GM13977 (cell line): ENCODE results near the gene MEIS3.

ENCODE experiments used
- DNase-seq: peaks from one replicate; pipeline ENCODE4 v3.0.0; 2012; ENCODE audit warnings: low spot score
- in situ Hi-C: fragments of 300-500 bp; cut with MboI; formaldehyde crosslinking; loops from one replicate; pipeline ENCODE4 v1.12.0; 2022; ENCODE audit warnings: low sequenced_read_pairs, low pct_unique_long_range_greater_than_20kb, mixed read lengths, inconsistent platforms; ENCODE audit not compliant: unreplicated experiment
- TF ChIP-seq, protein P1 (sequence below): IDR thresholded peaks from 2 replicates; pipeline ENCODE4 v1.5.1; 2012; ENCODE audit warnings: mild to moderate bottlenecking, control low read depth; ENCODE audit not compliant: insufficient read depth; ENCODE audit errors: extremely low read depth, missing control alignments

The MEIS3 gene

DNA sequence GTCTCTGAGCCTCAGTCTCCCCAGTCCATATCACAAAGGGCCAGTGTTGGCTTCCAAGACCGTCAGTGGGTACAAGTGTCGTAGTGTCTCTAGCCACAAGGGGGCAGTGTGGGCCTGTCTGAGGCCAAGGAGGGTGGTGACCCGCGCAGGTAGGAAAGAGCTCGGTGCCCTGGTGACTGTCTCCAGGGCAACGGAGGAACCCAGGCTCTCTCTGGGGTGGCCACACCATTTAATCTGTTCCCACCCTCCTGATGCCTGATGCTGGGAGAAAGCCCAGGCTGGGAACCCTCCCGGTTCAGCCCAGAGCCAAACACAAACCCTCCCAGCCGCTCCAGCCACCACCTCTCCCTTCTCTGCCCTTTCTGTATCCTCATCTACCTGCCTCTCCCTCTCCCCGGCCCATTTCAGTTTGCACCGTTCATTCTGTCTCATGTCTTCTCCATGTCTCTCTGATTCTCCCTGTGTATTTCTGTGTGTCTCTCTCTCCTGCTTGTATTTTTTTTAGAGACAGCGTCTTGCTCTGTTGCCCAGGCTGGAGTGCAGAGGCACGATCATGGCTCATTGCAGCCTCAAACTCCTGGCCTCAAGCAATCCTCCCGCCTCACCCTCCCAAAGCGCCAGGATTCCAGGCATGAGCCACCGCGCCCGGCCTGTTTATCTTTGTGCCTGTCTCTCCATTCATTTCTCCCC is 17.5 kb upstream of the MEIS3 start:
- in situ Hi-C loops = loop anchor here (5.0 kb wide), 1 partner anchor 260 kb away; no protein-coding TSS in a partner anchor
- peak; percentile 85 for DNase-seq

DNA sequence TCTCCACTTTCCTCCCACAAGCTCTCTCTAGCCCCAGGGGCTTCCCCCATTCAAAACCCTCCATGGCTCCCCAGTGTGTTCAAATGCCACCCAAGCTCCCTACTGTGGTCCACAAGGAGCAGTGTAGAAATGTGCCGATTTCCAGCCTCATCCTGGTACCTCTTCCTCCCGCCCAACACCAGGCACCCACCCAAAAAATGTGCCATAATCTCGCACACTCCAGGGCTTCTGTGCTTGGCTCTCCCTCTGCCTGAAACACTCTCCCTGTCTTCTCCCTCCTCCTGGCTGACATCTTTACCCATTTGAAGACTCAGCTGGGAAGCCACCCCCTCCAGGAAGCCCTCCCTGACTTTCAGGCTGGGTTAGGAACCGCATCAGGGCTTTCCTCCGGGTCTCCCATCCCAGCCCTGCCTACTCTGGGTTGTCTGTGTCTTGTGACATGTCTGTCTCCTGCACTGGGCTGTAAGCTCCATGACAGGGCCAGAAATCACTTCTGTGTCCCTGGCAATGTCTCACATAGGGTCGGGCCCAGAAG is 16.6 kb upstream of the MEIS3 start:
- in situ Hi-C loops = loop anchor here (5.0 kb wide), 1 partner anchor 261 kb away; no protein-coding TSS in a partner anchor
- no peak for DNase-seq
- TF ChIP-seq, protein P1, sequence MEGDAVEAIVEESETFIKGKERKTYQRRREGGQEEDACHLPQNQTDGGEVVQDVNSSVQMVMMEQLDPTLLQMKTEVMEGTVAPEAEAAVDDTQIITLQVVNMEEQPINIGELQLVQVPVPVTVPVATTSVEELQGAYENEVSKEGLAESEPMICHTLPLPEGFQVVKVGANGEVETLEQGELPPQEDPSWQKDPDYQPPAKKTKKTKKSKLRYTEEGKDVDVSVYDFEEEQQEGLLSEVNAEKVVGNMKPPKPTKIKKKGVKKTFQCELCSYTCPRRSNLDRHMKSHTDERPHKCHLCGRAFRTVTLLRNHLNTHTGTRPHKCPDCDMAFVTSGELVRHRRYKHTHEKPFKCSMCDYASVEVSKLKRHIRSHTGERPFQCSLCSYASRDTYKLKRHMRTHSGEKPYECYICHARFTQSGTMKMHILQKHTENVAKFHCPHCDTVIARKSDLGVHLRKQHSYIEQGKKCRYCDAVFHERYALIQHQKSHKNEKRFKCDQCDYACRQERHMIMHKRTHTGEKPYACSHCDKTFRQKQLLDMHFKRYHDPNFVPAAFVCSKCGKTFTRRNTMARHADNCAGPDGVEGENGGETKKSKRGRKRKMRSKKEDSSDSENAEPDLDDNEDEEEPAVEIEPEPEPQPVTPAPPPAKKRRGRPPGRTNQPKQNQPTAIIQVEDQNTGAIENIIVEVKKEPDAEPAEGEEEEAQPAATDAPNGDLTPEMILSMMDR = no peak

More for the DNA sequence above, 17.5 kb upstream of the MEIS3 start:
- TF ChIP-seq, protein P1 = peak; percentile 91

DNA sequence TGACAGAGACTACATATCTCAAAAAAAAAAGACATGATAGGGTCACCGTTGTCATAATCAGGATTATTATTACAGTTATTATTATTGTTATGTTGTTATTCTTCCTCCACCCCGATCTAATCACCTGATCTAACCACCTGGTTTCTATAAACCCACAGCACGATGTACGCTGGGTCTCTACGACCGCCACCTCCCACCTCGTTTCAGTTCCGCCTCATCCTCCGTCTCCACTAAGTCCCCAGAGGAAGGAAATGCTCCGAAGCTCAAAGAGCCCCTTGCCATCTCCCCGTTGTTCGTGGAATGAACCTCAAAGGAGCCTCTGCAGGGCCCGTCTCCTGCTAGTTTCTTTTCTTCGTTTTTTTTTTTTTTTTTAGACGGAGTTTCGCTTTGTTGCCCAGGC is 15.9 kb upstream of the MEIS3 start:
- in situ Hi-C loops = loop anchor here (5.0 kb wide), 1 partner anchor 262 kb away; no protein-coding TSS in a partner anchor
- TF ChIP-seq, protein P1 = no peak
- DNase-seq = no peak

DNA sequence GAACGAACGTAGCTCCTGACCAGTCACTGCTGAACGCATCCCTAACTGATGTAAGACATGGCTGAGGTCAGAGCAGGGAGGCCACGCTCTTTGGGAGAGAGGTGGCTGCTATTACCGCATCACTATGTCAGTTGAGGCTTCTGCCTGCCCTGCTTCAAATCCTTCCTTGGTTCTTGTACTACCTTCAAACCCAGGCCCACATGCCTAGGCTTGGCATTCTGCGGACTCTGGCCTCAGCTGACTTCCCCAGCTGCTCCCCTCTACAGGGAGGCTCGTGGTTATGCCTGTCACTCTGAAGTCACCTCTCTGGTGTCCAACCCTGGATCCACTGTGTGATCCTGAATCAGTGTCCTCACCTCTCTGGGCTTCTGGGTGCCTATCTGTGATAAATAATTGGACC is 14.8 kb upstream of the MEIS3 start:
- TF ChIP-seq, protein P1 = no peak
- in situ Hi-C loops = no loop called here

DNA sequence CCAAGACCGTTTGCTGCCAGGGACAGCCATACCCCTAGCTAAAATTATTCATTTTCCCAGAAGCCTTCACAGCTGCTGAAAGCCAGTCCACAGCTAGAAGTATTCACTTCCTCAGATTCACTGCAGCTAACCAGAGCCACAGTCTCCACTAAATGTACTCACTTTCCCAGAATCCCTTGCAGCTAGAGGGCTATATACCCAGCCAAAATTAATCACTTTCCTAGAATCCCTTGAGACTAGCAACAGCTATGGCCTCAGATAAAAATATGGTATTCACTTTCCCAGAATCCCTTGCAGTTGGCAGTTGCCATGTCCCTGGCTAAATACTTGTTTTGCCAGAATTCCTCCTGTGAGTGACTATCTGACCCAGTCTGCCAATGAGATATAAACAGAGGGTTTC is 13.8 kb upstream of the MEIS3 start:
- in situ Hi-C loops = no loop called here
- TF ChIP-seq, protein P1 = no peak
- DNase-seq = no peak

More for the DNA sequence above, 14.8 kb upstream of the MEIS3 start:
- DNase-seq = no peak

DNA sequence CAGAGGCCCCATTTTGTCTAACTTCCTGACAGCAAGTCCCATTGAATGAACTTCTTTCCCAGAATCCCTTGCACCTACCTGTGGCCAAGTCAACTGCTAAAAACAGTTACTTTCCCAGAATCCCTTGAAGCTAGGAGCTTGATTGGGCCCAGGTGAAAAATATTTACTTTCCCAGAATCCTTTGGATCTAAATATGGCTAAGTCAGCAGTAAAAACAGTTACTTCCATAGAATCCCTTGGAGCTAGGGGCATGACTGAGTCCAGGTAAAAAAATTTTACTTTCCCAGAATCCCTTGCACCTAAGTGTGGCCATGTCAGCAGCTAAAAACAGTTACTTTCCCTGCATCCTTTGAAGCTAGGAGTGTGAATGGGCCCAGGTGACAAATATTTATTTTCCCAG is 13.2 kb upstream of the MEIS3 start:
- TF ChIP-seq, protein P1 = no peak
- DNase-seq = no peak
- in situ Hi-C loops = no loop called here
